Measurements from ENCODE around the gene OSBPL9. TPM values are rescaled to one million over a fixed set of nuclear protein-coding genes. Genes with fewer than 3 reads are reported as not detected.

OSBPL9 gene
- total RNA-seq, 2 experiments from 2014 or later = 58.6 to 87.8 TPM

DNA sequence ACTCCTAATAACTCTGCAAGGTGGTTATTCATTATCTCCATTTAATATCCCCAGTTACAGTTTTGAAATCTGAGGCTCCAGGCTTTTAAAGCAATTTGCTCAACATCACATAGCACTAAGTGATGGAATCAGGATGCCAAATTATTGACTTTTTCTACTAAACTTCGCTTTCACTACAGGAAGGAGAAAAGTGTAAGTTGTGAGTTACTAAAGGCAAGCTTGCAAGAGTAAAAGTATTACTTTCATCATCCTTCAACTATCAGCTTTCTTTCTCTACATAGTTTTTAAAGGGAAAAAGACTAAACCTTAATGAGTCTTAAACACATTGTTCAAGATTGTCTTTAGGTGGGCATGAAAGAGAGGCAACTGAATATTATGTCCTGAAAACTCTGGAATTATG is 1.8 kb downstream of the OSBPL9 start:
- H3K79me2 ChIP-seq (ENCODE audit: insufficient read depth, low read depth, low read length) = no peaks in the 10 kb centered on the region

DNA sequence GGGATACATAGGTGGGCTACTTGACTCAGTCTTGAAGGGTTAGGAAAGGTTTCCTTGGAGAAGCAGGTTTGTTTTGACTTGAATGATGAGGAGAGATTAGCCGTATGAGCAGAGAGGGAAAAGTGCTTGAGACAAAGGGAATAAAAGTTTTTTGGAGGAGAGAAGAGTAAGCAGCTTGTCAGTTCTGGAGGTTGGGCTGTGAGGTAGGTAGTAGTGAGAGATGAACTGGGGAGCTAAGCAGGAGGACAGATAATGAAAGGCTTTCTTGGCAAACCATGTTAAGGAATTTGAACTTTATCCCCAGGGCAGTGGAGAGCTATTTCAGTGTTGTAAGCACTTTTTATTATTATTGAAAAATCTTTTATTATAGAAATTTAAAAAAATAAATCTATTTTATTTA is 3.6 kb downstream of the OSBPL9 start:
- CTCF ChIA-PET (ENCODE audit: unreplicated experiment) = no interaction called here

More for the DNA sequence above, 1.8 kb downstream of the OSBPL9 start:
- intact Hi-C loops (cut with micrococcal nuclease; ENCODE audit: unreplicated experiment) = no loop called here
- H2AFZ ChIP-seq (ENCODE audit: low read length) = no peak overlapping the region
- no peak for DNase-seq (ENCODE audit: low spot score)
- H3K4me2 ChIP-seq (ENCODE audit: low read length) = no peak overlapping the region
- no peaks in the 10 kb centered on the region for H3K9me3 ChIP-seq (ENCODE audit: low read length)
- no peaks in the 10 kb centered on the region for H3K36me3 ChIP-seq (ENCODE audit: insufficient read depth, low read length)
- BruUV-seq (replicated peaks) = no TSS peak
- peaks cover 5% of the 10 kb centered on the region for H3K4me1 ChIP-seq (ENCODE audit: insufficient read depth, low read length, poor library complexity, severe bottlenecking)
- CTCF ChIA-PET (ENCODE audit: unreplicated experiment) = no interaction called here
- H3K27ac ChIP-seq (ENCODE audit: low read depth, low read length, poor library complexity, severe bottlenecking) = no peak overlapping the region
- POLR2A ChIA-PET = interaction anchor here (0.6 kb wide), 1 partner anchor 874 kb away, joined by 3 read pairs; no protein-coding TSS in a partner anchor
- no peaks in the 10 kb centered on the region for H3K9me2 ChIP-seq (ENCODE audit: insufficient read depth, low read length)
- H4K20me1 ChIP-seq (ENCODE audit: insufficient read depth, low read length) = no peaks in the 10 kb centered on the region
- no peak overlapping the region for H3K4me3 ChIP-seq (ENCODE audit: low read depth, low read length, poor library complexity, severe bottlenecking)
- no peak for TF ChIP-seq EZH2phosphoT487 (IDR thresholded peaks at IDR 0.05; ENCODE audit: borderline replicate concordance, low read depth, low read length)
- TF ChIP-seq, protein P1, sequence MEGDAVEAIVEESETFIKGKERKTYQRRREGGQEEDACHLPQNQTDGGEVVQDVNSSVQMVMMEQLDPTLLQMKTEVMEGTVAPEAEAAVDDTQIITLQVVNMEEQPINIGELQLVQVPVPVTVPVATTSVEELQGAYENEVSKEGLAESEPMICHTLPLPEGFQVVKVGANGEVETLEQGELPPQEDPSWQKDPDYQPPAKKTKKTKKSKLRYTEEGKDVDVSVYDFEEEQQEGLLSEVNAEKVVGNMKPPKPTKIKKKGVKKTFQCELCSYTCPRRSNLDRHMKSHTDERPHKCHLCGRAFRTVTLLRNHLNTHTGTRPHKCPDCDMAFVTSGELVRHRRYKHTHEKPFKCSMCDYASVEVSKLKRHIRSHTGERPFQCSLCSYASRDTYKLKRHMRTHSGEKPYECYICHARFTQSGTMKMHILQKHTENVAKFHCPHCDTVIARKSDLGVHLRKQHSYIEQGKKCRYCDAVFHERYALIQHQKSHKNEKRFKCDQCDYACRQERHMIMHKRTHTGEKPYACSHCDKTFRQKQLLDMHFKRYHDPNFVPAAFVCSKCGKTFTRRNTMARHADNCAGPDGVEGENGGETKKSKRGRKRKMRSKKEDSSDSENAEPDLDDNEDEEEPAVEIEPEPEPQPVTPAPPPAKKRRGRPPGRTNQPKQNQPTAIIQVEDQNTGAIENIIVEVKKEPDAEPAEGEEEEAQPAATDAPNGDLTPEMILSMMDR (conservative IDR thresholded peaks at IDR 0.05; ENCODE audit: low read length) = no peak

DNA sequence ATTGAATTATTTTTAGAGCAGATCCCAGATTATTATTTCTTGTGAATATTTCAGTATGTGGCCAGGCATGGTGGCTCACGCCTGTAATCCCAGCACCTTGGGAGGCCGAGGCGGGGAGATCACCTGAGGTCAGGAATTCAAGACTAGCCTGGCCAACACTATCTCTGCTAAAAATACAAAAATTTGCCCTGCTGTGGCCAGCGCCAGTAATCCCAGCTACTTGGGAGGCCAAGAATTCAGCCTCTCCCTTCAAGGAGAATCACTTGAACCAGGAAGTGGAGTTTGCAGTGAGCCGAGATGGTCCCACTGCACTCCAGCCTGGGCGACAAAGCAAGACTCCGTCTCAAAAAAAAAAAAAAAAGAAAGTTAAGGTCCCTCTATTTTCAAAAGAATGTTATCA is 4.3 kb downstream of the OSBPL9 start:
- BruUV-seq (replicated peaks) = no TSS peak
- Histone ChIP-seq H3K27ac (ENCODE audit: low read depth, low read length, poor library complexity, severe bottlenecking) (no peak overlapping the region), H3K4me2 (ENCODE audit: low read length) (no peak overlapping the region), H3K79me2 (ENCODE audit: insufficient read depth, low read depth, low read length) (no peaks in the 10 kb centered on the region), H3K4me3 (ENCODE audit: low read depth, low read length, poor library complexity, severe bottlenecking) (no peak overlapping the region), H4K20me1 (ENCODE audit: insufficient read depth, low read length) (no peaks in the 10 kb centered on the region), H3K9me2 (ENCODE audit: insufficient read depth, low read length) (no peaks in the 10 kb centered on the region), H2AFZ (ENCODE audit: low read length) (no peak overlapping the region), H3K4me1 (ENCODE audit: insufficient read depth, low read length, poor library complexity, severe bottlenecking) (peaks cover 5% of the 10 kb centered on the region), H3K9me3 (ENCODE audit: low read length) (no peaks in the 10 kb centered on the region), H3K36me3 (ENCODE audit: insufficient read depth, low read length) (no peaks in the 10 kb centered on the region)
- ChIA-PET POLR2A (interaction anchor here (0.9 kb wide), 1 partner anchor 10 kb away, joined by 5 read pairs; no protein-coding TSS in a partner anchor), CTCF (ENCODE audit: unreplicated experiment) (no interaction called here)
- intact Hi-C loops (cut with micrococcal nuclease; ENCODE audit: unreplicated experiment) = no loop called here
- TF ChIP-seq, protein P1 (conservative IDR thresholded peaks at IDR 0.05; ENCODE audit: low read length) = no peak
- TF ChIP-seq EZH2phosphoT487 (IDR thresholded peaks at IDR 0.05; ENCODE audit: borderline replicate concordance, low read depth, low read length) = no peak
- no peak for DNase-seq (ENCODE audit: low spot score)

More for the DNA sequence above, 3.6 kb downstream of the OSBPL9 start:
- POLR2A ChIA-PET = no interaction called here
- intact Hi-C loops (cut with micrococcal nuclease; ENCODE audit: unreplicated experiment) = no loop called here
- no peak overlapping the region for H3K27ac ChIP-seq (ENCODE audit: low read depth, low read length, poor library complexity, severe bottlenecking)
- H3K4me3 ChIP-seq (ENCODE audit: low read depth, low read length, poor library complexity, severe bottlenecking) = no peak overlapping the region
- H3K9me3 ChIP-seq (ENCODE audit: low read length) = no peaks in the 10 kb centered on the region
- no TSS peak for BruUV-seq (replicated peaks)
- TF ChIP-seq, protein P1 (conservative IDR thresholded peaks at IDR 0.05; ENCODE audit: low read length) = no peak
- no peak for TF ChIP-seq EZH2phosphoT487 (IDR thresholded peaks at IDR 0.05; ENCODE audit: borderline replicate concordance, low read depth, low read length)
- no peaks in the 10 kb centered on the region for H3K79me2 ChIP-seq (ENCODE audit: insufficient read depth, low read depth, low read length)
- H3K4me2 ChIP-seq (ENCODE audit: low read length) = no peak overlapping the region
- no peaks in the 10 kb centered on the region for H3K36me3 ChIP-seq (ENCODE audit: insufficient read depth, low read length)
- DNase-seq (ENCODE audit: low spot score) = no peak
- peaks cover 5% of the 10 kb centered on the region for H3K4me1 ChIP-seq (ENCODE audit: insufficient read depth, low read length, poor library complexity, severe bottlenecking)
- no peak overlapping the region for H2AFZ ChIP-seq (ENCODE audit: low read length)
- no peaks in the 10 kb centered on the region for H3K9me2 ChIP-seq (ENCODE audit: insufficient read depth, low read length)
- H4K20me1 ChIP-seq (ENCODE audit: insufficient read depth, low read length) = no peaks in the 10 kb centered on the region

Measured in OCI-LY7 (cell line).